Measurements from ENCODE around the gene PGBD2.

Gene PGBD2

DNA sequence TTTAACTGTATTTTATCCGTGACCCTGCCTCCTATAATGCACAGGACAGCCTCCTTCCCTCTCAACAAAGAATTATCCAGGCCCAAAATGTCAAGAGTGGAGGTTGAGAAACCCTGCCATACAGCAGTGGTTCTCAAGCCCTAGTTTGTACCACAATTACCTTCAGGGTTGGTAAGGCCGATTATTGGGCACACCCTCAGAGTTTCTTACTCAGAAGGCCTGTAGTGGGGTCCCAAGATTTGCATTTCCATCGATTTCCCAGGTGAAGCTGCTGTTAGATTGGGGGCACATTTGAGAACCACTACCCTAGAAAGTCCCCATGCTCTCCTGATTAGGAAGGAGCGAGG is 400 bp upstream of the PGBD2 start:
- H3K27ac ChIP-seq, result peak overlapping the region; percentile 98
- no peaks in the 10 kb centered on the region for H3K27me3 ChIP-seq
- peak overlapping the region; percentile 90 to 98 for H3K4me3 ChIP-seq (ENCODE audit: low read depth in 1 of 2, low read length in 1 of 2)
- H3K36me3 ChIP-seq, result peaks cover 6% of the 10 kb centered on the region
- H3K4me1 ChIP-seq (ENCODE audit: control insufficient read depth in 1 of 2, insufficient read depth in 1 of 2, low read depth in 1 of 2, low read length in 1 of 2), result peaks cover 13 to 18% of the 10 kb centered on the region in 2 experiments
- H3K9me3 ChIP-seq, result no peaks in the 10 kb centered on the region
- TF ChIP-seq, protein P1, sequence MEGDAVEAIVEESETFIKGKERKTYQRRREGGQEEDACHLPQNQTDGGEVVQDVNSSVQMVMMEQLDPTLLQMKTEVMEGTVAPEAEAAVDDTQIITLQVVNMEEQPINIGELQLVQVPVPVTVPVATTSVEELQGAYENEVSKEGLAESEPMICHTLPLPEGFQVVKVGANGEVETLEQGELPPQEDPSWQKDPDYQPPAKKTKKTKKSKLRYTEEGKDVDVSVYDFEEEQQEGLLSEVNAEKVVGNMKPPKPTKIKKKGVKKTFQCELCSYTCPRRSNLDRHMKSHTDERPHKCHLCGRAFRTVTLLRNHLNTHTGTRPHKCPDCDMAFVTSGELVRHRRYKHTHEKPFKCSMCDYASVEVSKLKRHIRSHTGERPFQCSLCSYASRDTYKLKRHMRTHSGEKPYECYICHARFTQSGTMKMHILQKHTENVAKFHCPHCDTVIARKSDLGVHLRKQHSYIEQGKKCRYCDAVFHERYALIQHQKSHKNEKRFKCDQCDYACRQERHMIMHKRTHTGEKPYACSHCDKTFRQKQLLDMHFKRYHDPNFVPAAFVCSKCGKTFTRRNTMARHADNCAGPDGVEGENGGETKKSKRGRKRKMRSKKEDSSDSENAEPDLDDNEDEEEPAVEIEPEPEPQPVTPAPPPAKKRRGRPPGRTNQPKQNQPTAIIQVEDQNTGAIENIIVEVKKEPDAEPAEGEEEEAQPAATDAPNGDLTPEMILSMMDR (IDR thresholded peaks at IDR 0.05), result no peak

DNA sequence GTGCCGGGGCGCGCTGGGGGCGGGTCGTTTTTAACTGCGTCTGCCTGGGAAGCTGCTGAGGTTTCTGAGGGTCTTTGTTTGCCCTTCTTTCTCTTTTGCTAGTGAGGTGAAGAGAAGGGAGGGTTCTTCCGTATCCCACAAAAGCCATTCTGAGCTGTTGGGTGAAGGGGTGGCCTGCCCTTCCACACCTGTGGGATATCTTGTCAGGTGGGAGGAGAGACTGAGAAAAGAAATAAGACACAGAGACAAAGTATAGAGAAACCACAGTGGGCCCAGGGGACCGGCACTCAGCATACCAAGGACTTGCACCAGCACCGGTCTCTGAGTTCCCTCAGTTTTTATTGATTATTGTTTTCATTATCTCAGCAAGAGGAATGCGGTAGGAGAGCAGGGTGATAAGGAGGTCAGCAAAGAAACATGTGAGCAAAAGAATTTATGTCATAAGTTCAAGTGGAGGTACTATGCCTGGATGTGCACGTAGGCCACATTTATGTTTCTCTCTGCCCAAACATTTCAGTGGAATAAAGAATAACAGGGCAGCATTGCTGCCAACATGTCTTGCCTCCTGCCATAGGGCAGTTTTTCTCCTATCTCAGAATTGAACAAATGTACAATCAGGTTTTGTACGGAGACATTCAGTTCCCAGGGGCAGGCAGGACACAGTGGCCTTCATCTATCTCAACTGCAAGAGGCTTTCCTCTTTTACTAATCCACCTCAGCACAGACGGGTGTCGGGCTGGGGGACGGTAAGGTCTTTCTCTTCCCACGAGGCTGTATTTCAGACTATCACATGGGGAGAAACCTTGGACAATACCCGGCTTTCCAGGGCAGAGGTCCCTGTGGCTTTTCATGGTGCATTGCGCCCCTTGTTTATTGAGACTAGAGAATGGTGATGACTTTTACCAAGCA is 972 bp downstream of the PGBD2 start:
- H3K4me1 ChIP-seq (ENCODE audit: control insufficient read depth in 1 of 2, insufficient read depth in 1 of 2, low read depth in 1 of 2, low read length in 1 of 2), result peaks cover 13 to 18% of the 10 kb centered on the region in 2 experiments
- no peaks in the 10 kb centered on the region for H3K9me3 ChIP-seq
- TF ChIP-seq, protein P1 (IDR thresholded peaks at IDR 0.05), result no peak
- peak overlapping the region; percentile 98 for H3K27ac ChIP-seq
- peaks cover 6% of the 10 kb centered on the region for H3K36me3 ChIP-seq
- no peaks in the 10 kb centered on the region for H3K27me3 ChIP-seq
- peak overlapping the region; percentile 52 to 98 for H3K4me3 ChIP-seq (ENCODE audit: low read depth in 1 of 2, low read length in 1 of 2)

DNA sequence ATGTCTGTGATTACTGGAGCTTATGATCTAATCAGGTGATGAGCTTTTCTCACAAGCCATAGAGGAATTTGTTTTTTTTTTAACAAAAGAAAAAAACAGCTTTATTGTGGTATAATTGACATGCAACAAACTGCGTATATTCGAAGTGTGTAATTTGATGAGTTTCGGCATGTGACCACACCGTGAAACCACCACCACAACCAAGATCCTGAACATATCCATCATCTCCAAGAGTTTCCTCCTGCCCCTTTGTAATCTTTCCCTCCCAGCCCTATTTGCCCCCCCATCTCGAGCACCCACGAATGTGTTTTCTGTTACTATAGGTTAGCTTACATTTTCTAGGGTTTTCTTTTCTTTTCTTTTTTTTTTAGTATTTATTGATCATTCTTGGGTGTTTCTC is 4.7 kb downstream of the PGBD2 start:
- H3K36me3 ChIP-seq, result peaks cover 28% of the 10 kb centered on the region
- no peak overlapping the region for H3K4me3 ChIP-seq (ENCODE audit: low read depth in 1 of 2, low read length in 1 of 2)
- no peaks in the 10 kb centered on the region for H3K27me3 ChIP-seq
- peaks cover 9 to 11% of the 10 kb centered on the region in 2 experiments for H3K4me1 ChIP-seq (ENCODE audit: control insufficient read depth in 1 of 2, insufficient read depth in 1 of 2, low read depth in 1 of 2, low read length in 1 of 2)
- no peaks in the 10 kb centered on the region for H3K9me3 ChIP-seq
- TF ChIP-seq, protein P1 (IDR thresholded peaks at IDR 0.05), result no peak
- no peak overlapping the region for H3K27ac ChIP-seq

DNA sequence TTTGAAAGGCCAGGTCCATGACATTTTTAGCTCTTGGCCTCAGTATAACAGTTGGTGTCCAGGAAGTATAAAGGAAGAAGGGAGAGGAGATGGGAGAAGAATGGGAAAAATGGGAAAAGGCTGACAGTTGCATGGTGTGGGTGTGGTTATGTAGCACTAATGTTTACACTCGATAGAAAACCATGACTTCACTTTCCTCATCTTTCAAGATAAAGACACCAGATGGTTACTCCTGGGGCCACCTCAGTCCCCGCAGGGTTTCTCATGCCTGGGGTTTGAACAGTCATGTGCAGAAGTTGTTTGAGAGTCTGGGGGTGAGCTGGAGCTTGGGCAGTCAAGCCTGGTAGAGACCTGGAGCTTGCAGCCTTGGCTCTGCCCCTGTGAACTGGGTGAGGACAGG is 7.9 kb downstream of the PGBD2 start:
- Histone ChIP-seq H3K4me3 (ENCODE audit: low read depth in 1 of 2, low read length in 1 of 2) (no peak overlapping the region), H3K4me1 (ENCODE audit: control insufficient read depth in 1 of 2, insufficient read depth in 1 of 2, low read depth in 1 of 2, low read length in 1 of 2) (no peaks in the 10 kb centered on the region), H3K9me3 (no peaks in the 10 kb centered on the region), H3K36me3 (peaks cover 60% of the 10 kb centered on the region), H3K27me3 (no peaks in the 10 kb centered on the region), H3K27ac (no peak overlapping the region)
- TF ChIP-seq, protein P1 (IDR thresholded peaks at IDR 0.05), result no peak

DNA sequence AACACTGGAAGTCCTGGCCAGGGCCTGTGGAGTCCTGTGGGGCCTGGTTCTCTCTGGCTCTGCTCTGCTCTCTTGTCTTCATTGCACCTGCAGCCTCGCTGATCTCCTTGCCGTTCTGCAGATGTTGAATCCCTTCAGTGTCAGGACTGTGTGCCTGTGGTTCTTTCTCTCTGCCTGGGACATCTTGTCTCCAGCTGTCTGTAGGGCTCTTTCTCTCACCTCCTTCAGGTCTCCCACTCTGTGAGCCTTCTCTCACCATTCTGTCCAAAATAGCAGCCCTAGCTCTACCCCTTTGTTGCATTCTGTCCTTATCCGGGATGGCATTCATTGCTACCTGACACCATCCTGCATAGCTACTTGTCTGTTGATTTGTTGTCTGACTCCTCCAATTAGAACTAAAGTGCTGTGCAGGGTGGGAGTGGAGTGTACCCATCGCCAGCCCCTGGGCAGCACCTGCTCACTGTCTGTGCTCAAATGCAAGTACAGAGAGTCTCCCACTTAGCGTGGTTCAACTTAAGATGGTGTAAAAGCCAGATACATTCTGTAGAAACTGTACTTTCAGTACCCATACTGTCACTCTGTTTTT is 8.9 kb downstream of the PGBD2 start:
- peaks cover 69% of the 10 kb centered on the region for H3K36me3 ChIP-seq

More for the DNA sequence above, 8.9 kb downstream of the PGBD2 start:
- no peak overlapping the region for H3K4me3 ChIP-seq (ENCODE audit: low read depth in 1 of 2, low read length in 1 of 2)
- H3K27me3 ChIP-seq, result no peaks in the 10 kb centered on the region
- H3K4me1 ChIP-seq (ENCODE audit: control insufficient read depth in 1 of 2, insufficient read depth in 1 of 2, low read depth in 1 of 2, low read length in 1 of 2), result no peaks in the 10 kb centered on the region
- TF ChIP-seq, protein P1 (IDR thresholded peaks at IDR 0.05), result no peak
- H3K9me3 ChIP-seq, result no peaks in the 10 kb centered on the region
- no peak overlapping the region for H3K27ac ChIP-seq

Data from neutrophil (primary cell).